OCI-LY1 (cell line): ENCODE data around the gene ARHGAP25.

Experiments used
- EZH2 ChIP-seq: fragments of 200-600 bp; sonication (generic), shearing (Covaris generic); IDR thresholded peaks from 2 replicates; pipeline ENCODE4 v1.8.0; 2017; ENCODE audit warnings: borderline replicate concordance, mixed run types, mild to moderate bottlenecking, antibody characterized with exemption, low read length, moderate library complexity, mixed read lengths
- TF ChIP-seq, protein P1 (sequence below): fragments of 200-600 bp; sonication (generic), shearing (Covaris generic); IDR thresholded peaks from 2 replicates; pipeline ENCODE4 v1.5.1; 2017; ENCODE audit warnings: mild to moderate bottlenecking, antibody characterized with exemption, low read length, moderate library complexity, mixed read lengths

DNA sequence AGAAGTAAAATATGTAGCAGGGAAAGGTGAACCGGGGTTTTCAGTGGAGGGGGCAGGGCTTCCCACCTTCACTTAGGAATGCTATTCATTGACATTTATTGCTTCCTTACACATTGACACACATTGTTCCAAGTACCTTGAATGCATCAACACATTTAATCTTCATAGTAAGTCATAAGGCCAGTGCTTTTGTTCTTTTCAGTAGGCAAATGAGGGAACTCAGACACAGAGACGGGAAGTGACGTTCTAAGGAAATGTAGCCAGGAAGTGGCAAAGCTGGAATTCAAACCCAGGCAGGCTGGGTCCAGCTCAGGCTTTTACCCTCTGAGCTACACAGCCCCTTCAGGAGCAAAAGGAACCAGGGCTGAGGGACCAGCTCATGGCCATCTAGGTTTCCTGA lies 115.9 kb downstream of the ARHGAP25 start:
- TF ChIP-seq, protein P1, sequence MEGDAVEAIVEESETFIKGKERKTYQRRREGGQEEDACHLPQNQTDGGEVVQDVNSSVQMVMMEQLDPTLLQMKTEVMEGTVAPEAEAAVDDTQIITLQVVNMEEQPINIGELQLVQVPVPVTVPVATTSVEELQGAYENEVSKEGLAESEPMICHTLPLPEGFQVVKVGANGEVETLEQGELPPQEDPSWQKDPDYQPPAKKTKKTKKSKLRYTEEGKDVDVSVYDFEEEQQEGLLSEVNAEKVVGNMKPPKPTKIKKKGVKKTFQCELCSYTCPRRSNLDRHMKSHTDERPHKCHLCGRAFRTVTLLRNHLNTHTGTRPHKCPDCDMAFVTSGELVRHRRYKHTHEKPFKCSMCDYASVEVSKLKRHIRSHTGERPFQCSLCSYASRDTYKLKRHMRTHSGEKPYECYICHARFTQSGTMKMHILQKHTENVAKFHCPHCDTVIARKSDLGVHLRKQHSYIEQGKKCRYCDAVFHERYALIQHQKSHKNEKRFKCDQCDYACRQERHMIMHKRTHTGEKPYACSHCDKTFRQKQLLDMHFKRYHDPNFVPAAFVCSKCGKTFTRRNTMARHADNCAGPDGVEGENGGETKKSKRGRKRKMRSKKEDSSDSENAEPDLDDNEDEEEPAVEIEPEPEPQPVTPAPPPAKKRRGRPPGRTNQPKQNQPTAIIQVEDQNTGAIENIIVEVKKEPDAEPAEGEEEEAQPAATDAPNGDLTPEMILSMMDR = no peak
- no peak for TF ChIP-seq EZH2
